NCI-H1694 treated with DMSO at 0.1 percent for 48 hours (cell line): Measurements from ENCODE around the gene STOX1.
A peak's percentile ranks its signal among the peaks of the same experiment; 100 is the strongest.
"Not testable (repeated sequence)": the region's sequence is repeated elsewhere in the genome, so short reads cannot be mapped to it uniquely, and the experiment has no call there.

ENCODE experiments used
- DNase-seq: peaks from one replicate; lab custom pipeline; 2025; lab: John Stamatoyannopoulos, UW

STOX1 gene

DNA sequence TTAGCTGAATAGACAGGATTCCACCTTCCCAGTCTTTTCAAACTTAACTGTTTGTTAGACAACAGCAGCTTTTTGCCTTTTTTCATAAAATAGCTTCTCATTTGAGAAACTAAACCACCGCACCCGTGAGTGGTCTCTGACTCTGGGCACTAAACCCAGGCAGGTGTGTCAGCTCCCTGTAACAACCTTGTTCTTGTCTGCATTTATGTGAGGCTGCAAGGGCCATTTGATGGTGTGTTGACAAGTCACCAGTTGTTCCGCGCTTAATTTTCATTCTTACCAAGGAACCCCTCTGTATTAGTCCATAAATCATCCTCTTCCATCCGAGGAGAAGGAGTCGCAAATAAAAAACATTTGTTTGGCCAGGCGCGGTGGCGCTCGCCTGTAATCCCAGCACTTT is 1.5 kb downstream of the STOX1 start:
- no peak for DNase-seq

DNA sequence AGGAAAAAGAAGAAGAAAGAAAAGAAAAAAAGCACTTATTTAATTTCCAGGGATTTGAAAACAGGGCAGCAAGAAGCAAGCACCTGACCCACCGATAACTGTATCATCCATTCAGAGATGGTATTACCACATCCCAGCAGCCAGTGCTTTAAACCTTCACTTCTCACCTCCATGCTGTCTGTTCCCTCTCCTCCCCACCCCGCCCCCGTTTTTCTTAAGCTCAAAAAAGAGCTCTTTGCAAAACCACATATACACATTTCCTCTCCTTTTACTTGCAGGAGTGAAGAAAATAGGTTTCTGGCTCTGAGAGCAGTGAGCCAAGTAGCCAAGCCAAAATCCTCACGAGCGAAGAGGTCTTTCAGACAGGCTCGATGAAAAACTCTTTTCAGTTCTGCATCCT is 2.2 kb downstream of the STOX1 start:
- no peak for DNase-seq

DNA sequence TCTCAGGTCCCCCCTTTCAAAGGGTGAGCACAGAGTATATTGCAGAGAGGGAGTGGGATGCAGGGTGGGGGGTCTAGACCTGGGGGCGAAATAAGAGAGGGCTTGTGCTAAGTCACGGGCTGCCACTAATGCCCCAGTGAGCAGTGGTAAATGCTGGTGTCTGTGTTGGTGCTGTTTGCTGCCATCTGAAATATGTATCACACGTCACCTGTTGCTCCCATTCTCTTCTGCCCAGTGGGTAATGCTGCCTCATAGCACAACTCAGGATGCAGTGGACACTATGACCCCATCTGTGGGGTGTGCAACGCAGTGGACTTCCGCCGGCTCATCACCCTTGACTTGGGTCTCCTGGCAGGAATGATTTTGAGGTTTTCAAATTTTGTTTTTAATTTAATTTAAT is 2.6 kb downstream of the STOX1 start:
- no peak for DNase-seq

DNA sequence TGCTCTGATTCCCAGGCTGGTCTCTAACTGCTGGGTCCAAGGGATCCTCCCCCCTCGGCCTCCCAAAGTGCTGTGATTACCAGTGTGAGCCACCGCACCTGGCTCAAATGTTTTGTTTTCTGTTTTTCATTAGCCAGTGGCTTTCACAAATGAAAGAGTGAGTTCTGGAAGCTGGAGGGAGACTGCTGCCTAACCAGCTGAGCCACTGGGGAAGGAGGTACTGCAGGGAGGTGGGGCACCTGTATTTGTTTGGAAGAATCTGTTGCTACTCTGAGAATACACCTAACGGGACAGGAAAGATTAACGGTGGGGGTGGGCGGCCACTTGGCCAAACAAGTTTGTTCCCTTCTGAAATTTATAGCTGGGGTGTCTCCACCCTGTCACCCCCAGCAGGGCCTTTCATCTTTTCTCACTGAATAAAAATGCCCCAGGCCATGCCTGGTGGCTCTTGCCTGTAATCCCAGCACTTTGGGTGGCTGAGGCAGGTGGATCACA is 4.7 kb downstream of the STOX1 start:
- no peak for DNase-seq

DNA sequence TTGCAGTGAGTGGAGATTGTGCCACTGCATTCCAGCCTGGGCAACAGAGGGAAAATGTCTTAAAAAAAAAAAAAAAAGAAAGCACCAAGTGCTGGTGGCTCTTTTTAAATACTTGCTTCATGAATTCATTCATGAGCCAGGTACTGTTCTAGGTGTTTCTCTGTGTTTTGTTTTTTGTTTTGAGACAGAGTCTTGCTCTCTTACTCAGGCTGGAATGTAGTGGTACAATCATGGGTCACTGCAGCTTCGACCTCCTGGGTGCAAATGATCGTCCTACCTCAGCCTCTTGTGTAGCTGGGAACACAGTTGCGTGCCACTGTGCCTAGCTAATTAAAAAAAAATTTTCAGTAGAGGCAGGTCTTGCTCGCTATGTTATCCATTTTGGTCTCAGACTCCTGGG is 5.3 kb downstream of the STOX1 start:
- DNase-seq: no peak

DNA sequence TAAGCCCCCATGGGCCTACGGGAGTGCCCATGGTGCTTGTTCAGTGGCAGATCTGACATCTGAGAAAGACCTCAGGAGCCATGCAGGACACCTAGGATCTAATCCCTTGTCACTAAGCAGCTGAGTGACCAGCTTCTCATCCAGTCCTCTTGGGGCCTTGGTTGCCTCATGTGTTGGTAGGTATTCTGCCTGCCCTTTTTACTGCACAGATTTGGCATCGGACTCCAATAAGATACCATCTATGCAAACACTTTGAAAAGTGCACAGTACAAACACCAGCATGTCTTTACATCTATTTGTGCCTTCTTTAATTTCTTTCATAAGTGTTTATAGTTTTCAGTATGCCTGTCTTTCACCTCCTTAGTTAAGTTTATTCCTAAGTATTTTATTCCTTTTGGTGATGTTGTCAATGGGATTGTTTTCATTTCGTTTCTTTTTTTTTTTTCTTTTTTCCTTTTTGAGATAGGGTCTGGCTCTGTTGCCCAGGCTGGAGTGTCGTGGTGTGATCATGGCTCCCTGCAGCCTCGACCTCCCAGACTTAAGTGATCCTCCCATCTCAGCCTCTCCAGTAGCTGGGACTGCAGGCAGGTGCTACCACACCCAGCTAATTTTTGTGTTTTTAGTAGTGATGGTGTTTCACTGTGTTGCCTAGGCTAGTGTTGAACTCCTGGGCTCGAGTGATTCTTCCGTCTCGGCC is 10.4 kb downstream of the STOX1 start:
- DNase-seq: no peak

DNA sequence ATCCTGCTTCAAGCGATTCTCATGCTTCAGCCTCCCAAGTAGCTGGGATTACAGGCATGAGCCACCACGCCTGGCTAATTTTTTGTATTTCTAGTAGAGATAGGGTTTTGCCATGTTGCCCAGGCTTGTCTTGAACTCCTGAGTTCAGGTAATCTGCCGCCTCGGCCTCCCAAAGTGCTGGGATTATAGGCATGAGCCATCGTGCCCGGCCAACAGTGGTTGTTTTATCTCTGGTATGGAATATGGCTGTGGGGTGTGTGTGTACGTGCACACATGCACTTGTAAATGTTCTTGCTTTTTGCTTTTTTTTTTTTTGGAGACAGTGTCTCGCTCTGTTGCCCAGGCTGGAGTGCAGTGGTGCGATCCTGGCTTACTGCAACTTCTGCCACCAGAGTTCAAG is 13.3 kb downstream of the STOX1 start:
- not testable (repeated sequence) for DNase-seq

DNA sequence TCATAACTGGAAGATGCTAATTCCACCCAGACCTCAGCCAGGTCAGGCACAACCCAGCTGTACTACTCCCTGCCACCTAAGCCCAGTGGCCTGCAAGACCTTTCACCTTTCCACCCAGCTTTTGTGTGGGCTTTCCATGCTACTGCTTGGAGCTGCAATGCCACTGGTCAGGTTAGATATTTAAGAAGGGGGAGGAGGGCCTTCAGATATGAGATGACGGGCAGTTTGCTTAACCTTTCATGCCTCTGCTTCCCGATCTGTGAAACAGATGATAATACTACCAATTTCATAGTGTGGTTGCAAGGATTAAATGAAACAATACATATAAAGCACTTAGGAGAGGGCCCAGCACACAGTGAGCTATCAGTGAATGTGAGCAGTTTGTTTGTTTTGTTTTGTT is 20.9 kb downstream of the STOX1 start:
- no peak for DNase-seq

DNA sequence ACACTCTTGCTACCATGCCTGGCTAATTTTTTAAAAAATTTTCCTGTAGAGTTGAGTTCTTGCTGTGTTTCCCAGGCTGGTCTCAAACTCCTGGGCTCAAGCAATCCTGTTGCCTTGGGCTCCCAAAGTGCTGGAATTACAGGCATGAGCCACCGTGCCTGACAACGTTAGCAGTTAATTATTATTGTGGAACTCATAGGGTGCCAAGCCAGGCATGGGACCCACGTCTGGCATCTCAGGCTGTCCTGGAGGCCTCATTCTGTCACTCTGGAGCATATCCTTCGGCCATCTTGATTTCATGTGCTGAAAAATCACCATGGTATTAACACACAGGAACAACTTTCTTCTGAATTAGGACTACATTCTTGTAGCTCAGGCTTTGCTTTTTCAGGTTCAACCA is 21.5 kb downstream of the STOX1 start:
- DNase-seq: no peak

DNA sequence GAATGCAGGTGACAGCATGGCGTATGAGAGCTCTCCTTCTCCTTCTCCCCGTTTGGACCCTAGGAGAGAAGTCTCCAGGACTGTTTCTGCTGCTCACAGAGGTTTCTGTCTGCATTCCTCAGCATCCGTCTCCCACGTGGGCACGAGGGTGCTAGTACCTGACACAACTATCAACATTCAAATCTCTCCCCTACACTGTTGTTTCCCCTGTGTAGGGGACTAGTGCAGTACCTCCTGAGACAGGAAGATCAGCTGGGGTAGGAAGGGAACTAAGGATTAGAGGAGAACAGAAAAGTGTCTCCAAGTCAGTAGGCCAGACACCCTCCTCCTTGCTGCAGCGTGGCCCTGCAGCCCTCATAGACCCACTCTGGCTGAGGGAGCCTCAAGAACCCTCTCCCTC is 29.0 kb downstream of the STOX1 start:
- DNase-seq: no peak

DNA sequence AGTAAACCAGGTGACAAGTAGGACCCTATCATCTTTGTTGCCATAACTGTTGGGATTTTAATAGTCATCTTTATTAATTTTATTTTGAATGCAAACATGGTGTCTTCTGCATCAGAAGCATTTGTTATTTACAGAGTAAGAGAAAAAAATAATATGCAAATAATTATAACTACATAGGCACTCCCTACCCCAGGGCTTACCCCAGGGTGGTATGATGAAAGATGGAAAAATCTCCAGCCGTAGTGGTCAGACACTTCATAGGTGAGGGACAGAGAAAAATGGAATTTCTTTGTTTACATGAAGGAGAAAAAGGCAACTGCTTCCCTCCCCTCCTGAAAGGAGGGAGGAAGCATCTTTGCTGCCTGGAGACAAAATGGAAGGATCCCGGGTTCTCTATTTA is 29.7 kb downstream of the STOX1 start:
- DNase-seq: no peak

DNA sequence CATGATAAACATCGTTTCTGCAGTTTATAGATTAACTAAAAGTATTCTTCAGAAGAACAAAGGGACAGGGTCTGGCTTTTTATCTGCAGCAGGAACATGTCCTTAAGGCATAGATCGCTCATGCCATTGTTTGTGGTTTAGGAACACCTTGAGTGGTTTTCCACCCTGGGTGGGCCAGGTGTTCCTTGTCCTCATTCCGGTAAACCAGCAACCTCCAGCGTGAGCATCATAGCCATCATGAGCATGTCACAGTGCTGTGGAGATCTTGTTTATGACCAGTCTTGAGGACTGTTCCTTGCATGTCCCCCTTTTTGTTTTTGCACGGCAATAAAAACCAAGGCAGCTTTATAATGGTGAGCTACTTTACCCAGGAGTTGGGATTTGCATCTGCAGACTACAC is 33.9 kb downstream of the STOX1 start:
- DNase-seq: no peak

DNA sequence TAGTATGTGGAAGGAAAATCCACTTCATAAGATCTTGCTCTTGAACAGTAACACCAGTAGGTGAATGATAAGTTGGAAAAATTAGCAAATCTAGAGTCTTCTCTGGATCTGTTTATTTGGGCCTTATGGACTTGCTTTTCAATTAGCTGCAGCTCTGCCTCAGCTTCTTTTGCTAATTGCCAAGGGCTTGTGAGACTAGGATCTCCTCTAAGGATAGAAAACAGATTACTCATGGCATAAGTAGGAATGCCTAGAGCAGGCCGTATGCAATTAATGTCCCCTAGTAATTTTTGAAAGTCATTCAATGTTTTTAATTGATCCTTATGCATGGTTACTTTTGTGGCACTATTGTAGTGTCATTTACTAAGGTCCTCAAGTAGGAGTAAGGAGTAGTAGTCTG is 37.3 kb downstream of the STOX1 start:
- no peak for DNase-seq

DNA sequence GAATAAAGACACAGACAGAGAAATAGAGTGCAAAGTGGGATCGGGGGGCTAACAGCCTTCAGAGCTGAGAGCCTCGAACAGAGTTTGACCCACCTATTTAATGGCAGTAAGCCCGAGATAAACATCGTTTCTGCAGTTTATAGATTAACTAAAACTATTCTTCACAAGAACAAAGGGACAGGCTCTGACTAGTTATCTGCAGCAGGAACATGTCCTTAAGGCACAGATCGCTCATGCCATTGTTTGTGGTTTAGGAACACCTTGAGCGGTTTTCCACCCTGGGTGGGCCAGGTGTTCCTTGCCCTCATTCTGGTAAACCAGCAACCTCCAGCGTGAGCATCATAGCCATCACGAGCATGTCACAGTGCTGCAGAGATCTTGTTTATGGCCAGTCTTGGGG is 40.8 kb downstream of the STOX1 start:
- not testable (repeated sequence) for DNase-seq

DNA sequence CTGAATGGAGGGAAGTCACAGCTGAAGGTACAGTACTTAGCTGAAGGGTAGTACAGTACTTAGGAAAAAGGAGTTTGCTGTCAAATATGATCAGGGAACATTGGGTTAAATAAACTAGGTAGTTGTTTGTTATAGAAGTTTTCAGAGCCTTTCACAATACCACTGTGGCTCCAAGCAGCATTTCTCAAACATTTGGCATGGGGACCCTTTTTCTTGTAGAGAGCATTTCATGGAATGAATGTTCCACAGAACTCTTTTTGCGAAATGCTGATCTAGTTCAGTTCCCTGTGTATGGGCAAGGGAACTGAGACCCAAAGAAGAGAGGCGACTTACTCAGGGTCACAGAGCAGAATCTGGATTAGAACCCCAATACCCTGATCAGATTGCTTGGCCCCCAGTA is 42.3 kb downstream of the STOX1 start:
- DNase-seq: no peak

DNA sequence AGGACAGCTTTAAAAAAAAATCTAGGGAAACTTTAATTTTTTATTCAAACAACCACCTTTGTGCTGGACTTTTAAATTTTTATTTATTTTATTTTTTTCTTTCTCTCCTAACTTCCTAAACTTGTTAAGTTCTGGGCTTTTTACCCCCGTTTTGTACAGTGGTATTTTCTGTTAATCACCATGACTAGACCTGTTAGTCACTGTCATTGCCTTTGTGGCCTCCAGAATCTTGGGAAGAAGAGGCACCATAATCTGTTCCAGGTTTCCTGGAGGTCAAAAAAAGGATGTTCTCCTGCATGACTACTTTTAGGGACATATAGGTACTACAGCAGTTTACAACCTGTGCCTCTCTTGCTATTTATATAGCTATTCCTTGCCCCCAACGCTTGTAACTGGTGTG is 42.7 kb downstream of the STOX1 start:
- no peak for DNase-seq

DNA sequence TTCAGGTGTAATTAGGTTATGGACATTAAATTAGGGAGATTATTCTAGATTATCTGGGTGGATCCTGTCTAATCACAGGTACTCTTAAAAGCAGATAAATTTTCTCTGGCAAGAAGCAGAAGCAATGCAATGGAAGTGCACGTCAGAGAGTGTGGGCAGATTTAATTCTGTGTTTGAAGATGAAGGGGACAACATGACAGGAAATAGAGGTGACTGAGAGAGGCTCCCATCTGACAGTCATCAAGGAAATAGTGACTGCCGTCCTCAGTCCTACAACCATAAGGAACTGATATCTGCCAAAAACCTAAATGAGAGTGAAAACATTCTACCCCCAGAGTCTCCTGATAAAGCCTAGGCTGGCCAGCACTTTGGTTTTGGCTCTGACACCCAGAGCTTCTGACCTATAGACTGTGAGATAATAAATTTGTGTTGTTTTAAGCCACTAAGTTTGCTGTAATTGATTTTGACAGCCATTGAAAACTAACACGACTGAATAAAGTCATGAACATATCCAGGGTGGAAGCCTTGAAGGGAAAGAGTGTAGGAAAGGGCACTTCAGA is 43.3 kb downstream of the STOX1 start:
- no peak for DNase-seq

DNA sequence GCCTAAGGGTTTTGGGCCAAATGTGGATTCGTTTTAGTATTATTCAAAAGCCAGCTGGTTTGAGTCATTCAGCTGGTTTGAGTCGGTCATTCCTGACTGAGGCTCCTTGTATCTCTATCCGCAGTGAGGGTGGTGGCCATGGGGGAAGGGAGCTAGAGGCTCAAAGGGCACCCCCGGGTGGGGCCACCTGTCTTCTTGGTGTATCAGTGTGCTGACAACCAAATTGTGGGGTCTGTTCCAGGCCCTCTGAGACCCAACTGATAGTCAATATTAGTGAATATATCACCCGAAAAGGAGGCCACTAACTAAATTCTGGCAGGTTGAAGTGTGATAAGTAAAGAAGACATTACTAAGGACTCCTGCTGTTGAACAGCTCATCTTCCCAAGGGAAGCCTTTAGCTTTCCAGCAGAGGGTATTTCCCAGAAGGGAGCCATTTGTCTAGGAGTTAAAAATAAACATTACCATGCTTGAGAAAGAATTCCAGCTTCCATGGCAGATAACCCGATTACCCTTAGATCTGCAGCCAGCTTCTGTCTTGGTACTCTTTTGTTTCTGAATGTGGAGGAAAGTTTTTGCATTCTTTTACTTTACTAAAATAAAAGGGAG is 43.9 kb downstream of the STOX1 start:
- DNase-seq: no peak

DNA sequence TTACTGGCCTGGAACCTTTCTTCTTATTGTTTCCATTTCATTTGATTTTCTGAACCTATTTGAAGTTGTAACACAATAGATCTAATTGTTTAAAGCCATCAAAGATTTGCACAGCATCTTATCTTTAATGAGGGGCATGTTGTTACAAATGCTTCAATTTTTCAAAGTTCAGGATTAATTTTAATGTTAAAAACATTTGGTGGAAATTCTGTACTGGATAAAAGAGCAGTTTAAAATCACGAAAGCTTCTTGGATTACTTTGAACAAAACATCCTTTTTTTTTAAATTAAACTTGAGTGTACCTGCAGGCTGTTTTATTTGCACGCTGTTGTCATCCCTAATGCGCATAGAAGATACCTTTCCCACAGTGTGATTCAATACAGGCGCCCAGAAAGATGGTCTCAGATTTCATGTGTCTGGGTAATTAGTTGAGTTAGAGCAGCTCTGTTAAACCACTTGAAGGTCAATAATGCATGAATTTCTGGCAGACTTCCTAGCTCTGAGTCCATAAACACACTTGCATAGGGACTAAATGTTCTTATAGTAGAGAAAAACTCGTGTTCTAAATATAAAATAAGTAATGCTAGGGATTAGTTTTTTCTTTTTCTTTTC is 44.5 kb downstream of the STOX1 start:
- DNase-seq: peak; percentile 94

DNA sequence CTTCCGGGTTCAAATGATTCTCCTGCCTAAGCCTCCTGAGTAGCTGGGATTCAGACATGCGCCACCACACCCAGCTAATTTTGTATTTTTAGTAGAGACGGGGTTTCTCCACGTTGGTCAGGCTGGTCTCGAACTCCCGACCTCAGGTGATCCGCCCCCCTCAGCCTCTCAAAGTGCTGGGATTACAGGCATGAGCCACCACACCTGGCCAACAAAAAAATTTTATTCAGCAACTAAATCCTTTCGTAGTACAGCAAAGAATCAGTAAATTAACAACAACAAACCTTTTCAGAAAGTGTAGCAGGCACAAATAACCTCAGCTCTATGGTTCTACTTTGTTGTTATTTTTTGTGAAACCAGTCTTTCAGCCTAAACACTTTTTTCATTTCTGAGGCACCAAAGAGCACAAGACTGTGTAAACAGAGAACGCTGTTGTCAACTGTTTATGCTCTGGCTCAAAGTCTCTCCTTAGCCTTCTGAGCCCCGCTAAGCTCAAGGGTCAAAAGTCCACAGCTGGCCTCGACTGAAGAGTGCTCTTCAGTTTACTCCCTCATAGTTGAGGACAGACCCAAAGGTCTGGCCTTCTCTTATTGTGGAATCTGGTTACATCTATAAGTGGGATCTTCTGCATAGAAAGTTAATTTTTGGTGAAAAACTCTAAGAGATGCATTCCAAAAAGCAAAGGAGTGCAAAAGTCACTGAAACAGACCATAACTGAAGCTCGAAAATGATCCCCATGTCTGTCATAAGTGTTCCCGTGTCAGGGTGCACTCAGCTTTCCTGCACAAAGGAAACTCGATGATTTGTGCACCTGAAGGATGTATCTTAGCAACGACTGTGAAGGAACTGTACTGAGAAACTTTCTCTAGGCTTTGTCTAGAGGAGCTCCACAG is 49.2 kb downstream of the STOX1 start:
- no peak for DNase-seq

DNA sequence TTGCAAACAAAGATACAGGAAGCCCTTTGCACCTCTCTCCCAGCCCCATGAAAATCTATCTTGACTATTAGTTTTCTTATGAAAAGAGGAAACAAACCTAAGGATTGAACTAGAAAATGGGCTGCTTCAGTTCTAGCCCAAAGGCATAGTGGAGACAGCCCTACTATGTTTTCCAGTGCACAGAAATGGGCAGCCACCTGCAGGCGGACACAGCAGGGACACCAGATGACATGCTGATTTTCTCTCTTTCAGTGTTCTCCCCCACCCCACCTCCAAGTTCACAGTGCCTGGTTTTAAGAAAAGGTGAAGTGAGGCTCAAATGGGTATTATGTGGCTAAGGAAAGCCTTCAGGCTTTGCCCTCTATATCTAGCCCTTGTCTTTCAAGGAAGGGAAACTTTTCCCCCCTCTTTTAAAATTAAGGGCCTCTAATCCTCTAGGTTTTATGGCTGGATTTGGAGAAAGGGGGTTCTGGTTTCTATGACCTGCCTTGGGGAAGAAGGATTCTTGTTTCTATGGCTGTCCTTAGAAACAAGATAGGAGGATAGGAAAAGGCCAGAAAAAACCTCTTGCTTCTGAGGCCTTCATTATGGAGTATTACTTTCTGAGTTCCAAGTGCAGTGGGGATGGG is 50.3 kb downstream of the STOX1 start:
- no peak for DNase-seq

DNA sequence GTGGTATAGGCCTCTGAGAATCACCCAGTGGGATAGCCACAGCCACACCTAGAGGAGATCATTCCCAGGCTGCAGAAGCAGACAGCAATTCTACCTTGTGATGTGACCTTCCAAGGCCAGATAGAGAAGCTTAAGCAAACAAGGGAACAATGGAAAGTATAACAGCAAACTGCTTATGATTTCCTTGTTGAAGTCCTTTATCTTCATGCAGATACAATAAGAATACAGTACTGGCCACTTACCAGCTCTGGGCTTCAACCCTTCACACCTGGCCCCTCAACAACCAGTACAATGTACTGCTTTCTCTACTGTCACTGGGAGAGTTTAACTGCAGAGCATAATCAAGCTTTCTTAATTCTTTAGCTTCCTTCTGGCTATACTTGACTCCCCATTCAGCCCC is 51.2 kb downstream of the STOX1 start:
- no peak for DNase-seq
